Astrocyte (in vitro differentiated cells and primary cell): ENCODE data around the gene PRR5L. TPM values are rescaled to one million over a fixed set of nuclear protein-coding genes. Genes with fewer than 3 reads are reported as not detected.
A peak's percentile ranks its signal among the peaks of the same experiment; 100 is the strongest.

Source experiments
- DNase-seq: peaks from one replicate; pipeline ENCODE4 v3.0.0-alpha.2; 2010; ENCODE audit warnings: low read depth
- FAIRE-seq: peaks from 2 replicates; lab custom pipeline; 2011; peaks lifted over from hg19 to GRCh38; lab: Jason Lieb, UNC
- H2AFZ ChIP-seq: 2 replicates; pipeline ENCODE4 v1.6.0; 2012; ENCODE audit warnings: low read depth, low read length, inconsistent platforms
- H3K27ac ChIP-seq: 2 replicates; pipeline ENCODE4 v1.5.1; 2011; ENCODE audit warnings: low read depth, low read length, inconsistent platforms
- H3K27me3 ChIP-seq: 2 replicates; pipeline ENCODE4 v1.6.0; 2011; ENCODE audit warnings: low read length, inconsistent platforms; ENCODE audit not compliant: insufficient read depth
- H3K36me3 ChIP-seq: 2 replicates; pipeline ENCODE4 v1.5.1; 2011; ENCODE audit warnings: low read length, inconsistent platforms; ENCODE audit not compliant: insufficient read depth
- H3K4me1 ChIP-seq: 2 replicates; pipeline ENCODE4 v1.5.1; 2011; ENCODE audit warnings: low read length, inconsistent platforms; ENCODE audit not compliant: insufficient read depth
- H3K4me2 ChIP-seq: 2 replicates; pipeline ENCODE4 v1.6.0; 2012; ENCODE audit warnings: low read length, inconsistent platforms
- H3K4me3 ChIP-seq: 2 replicates; pipeline ENCODE4 v1.5.1; 2011; ENCODE audit warnings: low read depth, mild to moderate bottlenecking, low read length, inconsistent platforms; ENCODE audit not compliant: insufficient read depth
- H3K79me2 ChIP-seq: 2 replicates; pipeline ENCODE4 v1.6.0; 2012; ENCODE audit warnings: mild to moderate bottlenecking, low read length, inconsistent platforms; ENCODE audit not compliant: insufficient read depth
- H3K9ac ChIP-seq: 2 replicates; pipeline ENCODE4 v1.6.0; 2012; ENCODE audit warnings: mild to moderate bottlenecking, low read length, inconsistent platforms
- H3K9me3 ChIP-seq: 2 replicates; pipeline ENCODE4 v1.5.1; 2012; ENCODE audit warnings: low read depth, mild to moderate bottlenecking, low read length, inconsistent platforms; ENCODE audit not compliant: insufficient read depth
- H4K20me1 ChIP-seq: 2 replicates; pipeline ENCODE4 v1.6.0; 2012; ENCODE audit warnings: low read length, inconsistent platforms; ENCODE audit not compliant: insufficient read depth
- H3K27ac Mint-ChIP-seq: one replicate; pipeline ENCODE4 v1.8.0; 2021; ENCODE audit warnings: mild to moderate bottlenecking, mixed read lengths; ENCODE audit not compliant: unreplicated experiment
- H3K27me3 Mint-ChIP-seq: one replicate; pipeline ENCODE4 v1.8.0; 2021; ENCODE audit warnings: low read depth, mixed read lengths; ENCODE audit not compliant: unreplicated experiment
- H3K36me3 Mint-ChIP-seq: one replicate; pipeline ENCODE4 v1.8.0; 2021; ENCODE audit warnings: low read depth, mixed read lengths; ENCODE audit not compliant: unreplicated experiment
- H3K4me1 Mint-ChIP-seq: one replicate; pipeline ENCODE4 v1.8.0; 2021; ENCODE audit warnings: low read depth, mixed read lengths; ENCODE audit not compliant: unreplicated experiment
- H3K4me3 Mint-ChIP-seq: one replicate; pipeline ENCODE4 v1.8.0; 2021; ENCODE audit warnings: mild to moderate bottlenecking, moderate library complexity, mixed read lengths; ENCODE audit not compliant: unreplicated experiment
- H3K9me3 Mint-ChIP-seq: one replicate; pipeline ENCODE4 v1.8.0; 2021; ENCODE audit warnings: mild to moderate bottlenecking, mixed read lengths; ENCODE audit not compliant: unreplicated experiment
- EZH2 ChIP-seq: IDR thresholded peaks from 2 replicates; pipeline ENCODE4 v1.6.1; 2012; ENCODE audit warnings: mild to moderate bottlenecking, low read length, inconsistent platforms; ENCODE audit not compliant: insufficient read depth
- total RNA-seq: library from RNA; stranded (reverse); gene quantifications from 2 replicates; pipeline ENCODE4 v1.2.1, GENCODE V29; 2021
- TF ChIP-seq, protein P1 (sequence below): IDR thresholded peaks from 2 replicates; pipeline ENCODE4 v1.5.1; 2011; ENCODE audit warnings: low read depth, mild to moderate bottlenecking, inconsistent platforms, low read length, moderate library complexity; ENCODE audit not compliant: insufficient read depth

PRR5L gene
- total RNA-seq, 1 donor from 2014 or later, result 55.6 TPM

DNA sequence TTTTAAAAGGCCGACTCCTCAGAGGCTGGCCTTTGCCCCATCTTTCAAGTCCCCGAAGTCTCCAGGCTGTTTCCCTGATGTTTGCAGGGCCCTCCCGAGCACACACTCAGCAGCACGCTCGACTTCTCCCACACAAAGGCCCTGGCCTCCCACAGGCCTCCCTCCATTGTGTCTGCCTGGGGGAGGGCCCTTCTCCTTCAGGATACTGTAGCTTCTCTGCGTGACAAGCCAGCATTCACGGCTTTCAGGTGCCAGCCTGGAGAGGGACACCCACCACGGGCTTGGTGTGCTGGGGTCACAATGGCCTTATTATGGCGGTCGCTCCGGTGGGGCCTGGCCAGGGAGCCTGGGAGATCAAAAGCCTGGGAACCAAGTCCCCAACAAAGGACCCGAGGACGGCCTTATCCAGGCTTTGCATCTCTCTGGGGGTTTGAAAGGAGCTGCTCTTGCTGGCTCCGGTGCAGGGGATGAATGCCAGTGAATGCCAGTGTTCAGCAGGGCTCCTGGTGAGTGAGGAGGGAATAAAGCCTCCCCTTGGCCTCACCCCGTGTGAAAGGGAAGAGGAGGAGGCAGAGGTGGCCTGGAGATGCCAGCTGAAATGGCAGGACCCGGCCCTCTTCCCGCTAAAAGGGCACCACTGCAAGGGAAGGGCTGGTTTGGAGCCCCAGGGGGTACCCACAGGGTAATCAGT, 159.0 kb downstream of the PRR5L start:
- no peak overlapping the region for H3K4me3 ChIP-seq
- TF ChIP-seq EZH2, result no peak
- TF ChIP-seq, protein P1, sequence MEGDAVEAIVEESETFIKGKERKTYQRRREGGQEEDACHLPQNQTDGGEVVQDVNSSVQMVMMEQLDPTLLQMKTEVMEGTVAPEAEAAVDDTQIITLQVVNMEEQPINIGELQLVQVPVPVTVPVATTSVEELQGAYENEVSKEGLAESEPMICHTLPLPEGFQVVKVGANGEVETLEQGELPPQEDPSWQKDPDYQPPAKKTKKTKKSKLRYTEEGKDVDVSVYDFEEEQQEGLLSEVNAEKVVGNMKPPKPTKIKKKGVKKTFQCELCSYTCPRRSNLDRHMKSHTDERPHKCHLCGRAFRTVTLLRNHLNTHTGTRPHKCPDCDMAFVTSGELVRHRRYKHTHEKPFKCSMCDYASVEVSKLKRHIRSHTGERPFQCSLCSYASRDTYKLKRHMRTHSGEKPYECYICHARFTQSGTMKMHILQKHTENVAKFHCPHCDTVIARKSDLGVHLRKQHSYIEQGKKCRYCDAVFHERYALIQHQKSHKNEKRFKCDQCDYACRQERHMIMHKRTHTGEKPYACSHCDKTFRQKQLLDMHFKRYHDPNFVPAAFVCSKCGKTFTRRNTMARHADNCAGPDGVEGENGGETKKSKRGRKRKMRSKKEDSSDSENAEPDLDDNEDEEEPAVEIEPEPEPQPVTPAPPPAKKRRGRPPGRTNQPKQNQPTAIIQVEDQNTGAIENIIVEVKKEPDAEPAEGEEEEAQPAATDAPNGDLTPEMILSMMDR, result no peak
- no peaks in the 10 kb centered on the region for H3K27me3 Mint-ChIP-seq
- H3K4me2 ChIP-seq, result peak overlapping the region; percentile 74
- H3K27me3 ChIP-seq, result no peaks in the 10 kb centered on the region
- FAIRE-seq (no peak), DNase-seq (peak; percentile 33)
- H3K27ac ChIP-seq, result peak overlapping the region; percentile 93
- peak overlapping the region; percentile 85 for H3K9ac ChIP-seq
- H3K36me3 ChIP-seq, result peaks cover 4% of the 10 kb centered on the region
- peaks cover 63% of the 10 kb centered on the region for H3K4me1 Mint-ChIP-seq
- H4K20me1 ChIP-seq, result no peaks in the 10 kb centered on the region
- no peaks in the 10 kb centered on the region for H3K79me2 ChIP-seq
- H3K36me3 Mint-ChIP-seq, result peaks cover 43% of the 10 kb centered on the region
- peak overlapping the region; percentile 11 for H2AFZ ChIP-seq
- H3K27ac Mint-ChIP-seq, result peak overlapping the region; percentile 97
- no peaks in the 10 kb centered on the region for H3K9me3 ChIP-seq
- H3K9me3 Mint-ChIP-seq, result no peaks in the 10 kb centered on the region
- H3K4me3 Mint-ChIP-seq, result peak overlapping the region; percentile 68
- peaks cover 47% of the 10 kb centered on the region for H3K4me1 ChIP-seq

DNA sequence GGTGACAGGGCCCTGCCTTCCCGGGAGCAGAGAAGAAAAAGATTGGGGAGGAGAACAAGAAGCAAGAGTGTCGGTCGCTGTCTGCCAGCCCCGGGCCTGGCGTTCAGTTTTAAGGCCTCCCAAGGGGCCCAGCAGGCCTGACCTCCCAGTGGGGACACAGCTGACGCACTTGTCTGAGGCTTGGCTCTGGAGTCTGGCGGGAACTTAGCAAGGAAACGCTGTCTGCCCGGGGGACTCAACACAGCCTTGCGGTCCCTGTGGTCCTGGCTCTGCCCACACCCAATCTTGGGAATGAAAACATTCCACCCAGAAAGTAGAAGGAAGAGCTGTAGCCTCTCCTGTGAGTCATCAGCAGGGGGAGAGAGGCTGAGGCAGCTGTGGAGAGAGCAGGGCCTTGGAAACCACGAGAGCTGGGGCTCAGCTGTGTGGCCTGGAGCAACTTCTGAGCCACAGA, 159.6 kb downstream of the PRR5L start:
- H3K9me3 ChIP-seq, result no peaks in the 10 kb centered on the region
- no peaks in the 10 kb centered on the region for H4K20me1 ChIP-seq
- peak; percentile 89 for FAIRE-seq
- H3K9me3 Mint-ChIP-seq, result no peaks in the 10 kb centered on the region
- H3K27ac Mint-ChIP-seq, result peak overlapping the region; percentile 97
- H3K4me3 Mint-ChIP-seq, result peak overlapping the region; percentile 68
- peaks cover 41% of the 10 kb centered on the region for H3K36me3 Mint-ChIP-seq
- no peak for TF ChIP-seq EZH2
- TF ChIP-seq, protein P1, result no peak
- peaks cover 47% of the 10 kb centered on the region for H3K4me1 ChIP-seq
- peak overlapping the region; percentile 34 for H2AFZ ChIP-seq
- H3K27ac ChIP-seq, result peak overlapping the region; percentile 93
- no peaks in the 10 kb centered on the region for H3K79me2 ChIP-seq
- H3K36me3 ChIP-seq, result peaks cover 4% of the 10 kb centered on the region
- H3K27me3 Mint-ChIP-seq, result no peaks in the 10 kb centered on the region
- peak overlapping the region; percentile 74 for H3K4me2 ChIP-seq
- H3K4me1 Mint-ChIP-seq, result peaks cover 69% of the 10 kb centered on the region
- no peak overlapping the region for H3K4me3 ChIP-seq
- H3K9ac ChIP-seq, result peak overlapping the region; percentile 85
- DNase-seq, result peak; percentile 100
- no peaks in the 10 kb centered on the region for H3K27me3 ChIP-seq

DNA sequence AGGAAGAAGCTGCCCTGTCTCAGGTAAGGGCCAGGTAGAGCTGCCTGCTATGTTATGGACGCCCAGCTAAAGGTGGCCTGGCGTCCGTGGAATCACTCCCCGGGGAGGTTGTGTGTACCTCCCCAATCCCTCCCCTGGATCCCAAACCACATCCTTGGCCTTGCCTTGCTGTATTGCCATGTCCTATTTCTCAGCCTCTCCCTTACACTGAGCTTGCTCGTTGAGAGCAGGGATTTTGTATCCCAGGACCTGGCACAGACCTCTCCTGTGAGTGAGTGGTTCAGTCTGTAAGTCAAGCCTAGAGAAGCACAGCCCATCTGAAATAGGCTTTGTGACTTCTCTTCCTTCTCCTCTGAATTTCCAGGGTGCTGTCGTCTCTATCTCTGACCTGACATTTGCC, 160.1 kb downstream of the PRR5L start:
- H3K36me3 ChIP-seq, result no peaks in the 10 kb centered on the region
- no peaks in the 10 kb centered on the region for H3K9me3 ChIP-seq
- peak overlapping the region; percentile 76 for H3K9ac ChIP-seq
- DNase-seq (no peak), FAIRE-seq (peak; percentile 83)
- Mint-ChIP-seq H3K4me3 (peak overlapping the region; percentile 37), H3K4me1 (peaks cover 69% of the 10 kb centered on the region), H3K36me3 (peaks cover 39% of the 10 kb centered on the region), H3K27me3 (no peaks in the 10 kb centered on the region), H3K9me3 (no peaks in the 10 kb centered on the region), H3K27ac (peak overlapping the region; percentile 97)
- peak overlapping the region; percentile 70 for H3K4me2 ChIP-seq
- no peaks in the 10 kb centered on the region for H4K20me1 ChIP-seq
- peak overlapping the region; percentile 93 for H3K27ac ChIP-seq
- H3K4me3 ChIP-seq, result no peak overlapping the region
- no peak for TF ChIP-seq EZH2
- TF ChIP-seq, protein P1, result no peak
- H3K79me2 ChIP-seq, result no peaks in the 10 kb centered on the region
- H3K4me1 ChIP-seq, result peaks cover 47% of the 10 kb centered on the region
- H2AFZ ChIP-seq, result peak overlapping the region; percentile 34
- no peaks in the 10 kb centered on the region for H3K27me3 ChIP-seq
